HepG2 (cell line): Measurements from ENCODE around the gene CD274. TPM values are rescaled to one million over a fixed set of nuclear protein-coding genes. Genes with fewer than 3 reads are reported as not detected.

Experiments used
- BORCS8-MEF2B ChIP-seq: sonication (generic); formaldehyde crosslinking; IDR thresholded peaks from 2 replicates; pipeline ENCODE4 v1.8.0; 2022; ENCODE audit warnings: mild to moderate bottlenecking, missing genetic modification reagents
- ESRRA ChIP-seq: sonication (generic); formaldehyde crosslinking; IDR thresholded peaks from 2 replicates; pipeline ENCODE4 v1.5.1; 2020; ENCODE audit warnings: mild to moderate bottlenecking, low read depth, missing genetic modification reagents
- MAF1 ChIP-seq: sonication (generic); formaldehyde crosslinking; IDR thresholded peaks from 2 replicates; pipeline ENCODE4 v1.5.0; 2020; ENCODE audit warnings: missing genetic modification reagents, borderline replicate concordance
- MEIS1 ChIP-seq: sonication (generic); formaldehyde crosslinking; IDR thresholded peaks from 2 replicates; pipeline ENCODE4 v1.9.0; 2021; ENCODE audit warnings: mild to moderate bottlenecking, missing genetic modification reagents, moderate library complexity, borderline replicate concordance
- ZBTB1 ChIP-seq: sonication (generic); formaldehyde crosslinking; IDR thresholded peaks from 2 replicates; pipeline ENCODE4 v1.4.0; 2020; ENCODE audit warnings: missing genetic modification reagents, borderline replicate concordance
- ZNF160 ChIP-seq: sonication (generic); formaldehyde crosslinking; IDR thresholded peaks from 2 replicates; pipeline ENCODE4 v1.8.0; 2022; ENCODE audit warnings: mild to moderate bottlenecking, inconsistent platforms, missing genetic modification reagents
- ZNF253 ChIP-seq: sonication (generic); formaldehyde crosslinking; IDR thresholded peaks from 2 replicates; pipeline ENCODE4 v1.8.0; 2022; ENCODE audit warnings: mild to moderate bottlenecking, missing genetic modification reagents, borderline replicate concordance
- ZNF430 ChIP-seq: sonication (generic); formaldehyde crosslinking; IDR thresholded peaks from 2 replicates; pipeline ENCODE4 v1.9.0; 2021; ENCODE audit warnings: mild to moderate bottlenecking, missing genetic modification reagents
- ZNF598 ChIP-seq: sonication (generic); formaldehyde crosslinking; IDR thresholded peaks from 2 replicates; pipeline ENCODE4 v1.5.1; 2020; ENCODE audit warnings: mild to moderate bottlenecking, missing genetic modification reagents, borderline replicate concordance
- ZNF768 ChIP-seq: sonication (generic); formaldehyde crosslinking; IDR thresholded peaks from 2 replicates; pipeline ENCODE4 v1.4.0; 2020; ENCODE audit warnings: missing genetic modification reagents
- ZNF788 ChIP-seq: sonication (generic); formaldehyde crosslinking; IDR thresholded peaks from 2 replicates; pipeline ENCODE4 v1.5.0; 2020; ENCODE audit warnings: mild to moderate bottlenecking, missing genetic modification reagents, borderline replicate concordance
- polyA plus RNA-seq, 8 experiments: library from polyadenylated mRNA; depleted of rRNA in 3 of 8; stranded (reverse) in 7 of 8; unstranded in 1 of 8; fragments of >200 nt; fragmentation: Illumina TruSeq in 4 of 8; extraction: Trizol in 4 of 8; gene quantifications; 2 replicates each; pipeline versions ENCODE4 v1.2.1 to v1.2.3, GENCODE V29; 2011 to 2016; ENCODE audit warnings: low read depth in 4 of 8, missing spikeins in 1 of 8, mixed read lengths in 1 of 8; ENCODE audit not compliant: insufficient read depth in 1 of 8
- total RNA-seq, 5 experiments: library from RNA; depleted of rRNA; stranded (reverse); fragments of >200 nt; fragmentation: Illumina TruSeq; extraction: Trizol; gene quantifications; 2 replicates each; pipeline ENCODE4 v1.2.3, GENCODE V29; 2016; ENCODE audit warnings: low read depth in 1 of 5
- TF ChIP-seq, protein P1 (sequence below), 2 experiments: sonication (generic) in 1 of 2; formaldehyde crosslinking in 1 of 2; IDR thresholded peaks; 2 replicates each; pipeline versions ENCODE4 v1.5.1 to v1.6.1; 2011 to 2020; ENCODE audit warnings: borderline replicate concordance in 1 of 2, low read depth in 1 of 2, low read length in 1 of 2, mild to moderate bottlenecking in 1 of 2, missing genetic modification reagents in 1 of 2, moderate library complexity in 1 of 2
- TF ChIP-seq, protein P2 (sequence below): sonication (generic); formaldehyde crosslinking; conservative IDR thresholded peaks from 2 replicates; pipeline ENCODE4 v1.4.0; 2020; ENCODE audit warnings: missing genetic modification reagents
- TF ChIP-seq, protein P3 (sequence below): sonication (generic); formaldehyde crosslinking; IDR thresholded peaks from 2 replicates; pipeline ENCODE4 v1.8.0; 2022; ENCODE audit warnings: mild to moderate bottlenecking, missing genetic modification reagents, moderate library complexity
- TF ChIP-seq, protein P4 (sequence below): sonication (generic); formaldehyde crosslinking; IDR thresholded peaks from 2 replicates; pipeline ENCODE4 v1.5.0; 2020; ENCODE audit warnings: missing genetic modification reagents, mild to moderate bottlenecking, borderline replicate concordance
- TF ChIP-seq, protein P5 (sequence below): sonication (generic); formaldehyde crosslinking; IDR thresholded peaks from 2 replicates; pipeline ENCODE4 v1.8.1; 2022; ENCODE audit warnings: low read depth, mild to moderate bottlenecking, missing genetic modification reagents

Gene CD274
- total and polyA plus RNA-seq, 2 of the 13 experiments (the other 11 are each of a cell fraction or from before 2014, with no cell fraction given): 0.17 to 0.49 TPM

DNA sequence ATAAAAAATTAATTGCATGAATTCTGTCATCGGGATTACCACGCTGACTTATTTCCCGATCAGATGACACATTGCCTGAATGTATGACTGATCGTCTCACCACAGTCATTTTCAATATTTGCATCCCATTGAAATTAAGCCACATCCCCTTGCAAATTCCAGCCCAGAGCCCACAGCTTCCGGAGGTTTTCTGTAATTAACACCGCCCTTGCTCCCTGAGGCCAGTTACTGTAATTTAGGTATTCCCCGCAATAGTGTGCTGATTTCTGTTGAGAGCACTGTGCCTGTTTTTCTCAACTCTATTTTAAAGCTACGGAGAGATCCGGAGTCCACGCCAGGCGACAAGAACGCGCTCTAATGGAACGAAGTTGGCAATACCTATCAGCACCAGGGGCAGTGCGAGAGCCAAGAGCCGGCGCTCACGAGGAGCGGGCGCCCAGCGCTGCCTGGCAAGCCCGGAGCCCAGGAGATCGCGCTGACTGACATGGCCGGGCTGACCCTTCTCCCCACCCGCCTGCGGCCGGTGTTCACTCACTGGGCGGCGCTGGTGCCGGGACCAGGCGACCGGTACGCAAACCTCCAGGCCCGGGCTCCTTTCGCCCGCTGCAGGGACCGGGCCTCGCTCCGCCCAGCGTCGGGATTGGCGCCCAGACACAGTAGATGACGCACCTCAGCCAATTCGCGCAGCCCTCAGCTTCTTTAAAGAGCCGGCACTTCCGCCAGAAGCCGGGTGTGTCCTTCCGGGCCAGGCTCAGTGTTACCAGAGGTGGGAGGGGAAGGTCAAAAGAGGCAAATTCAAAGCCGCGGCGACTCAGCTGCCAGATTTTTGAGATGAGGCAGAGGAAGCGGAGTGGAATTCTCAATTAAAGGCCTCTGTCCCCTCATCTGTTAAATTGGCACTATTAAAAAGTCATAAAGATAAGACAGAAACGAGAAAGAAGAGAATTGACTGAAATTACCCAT, 12.8 kb upstream of the CD274 start, which contains the start of gene PLGRKT (continued):
- TF ChIP-seq, protein P1, sequence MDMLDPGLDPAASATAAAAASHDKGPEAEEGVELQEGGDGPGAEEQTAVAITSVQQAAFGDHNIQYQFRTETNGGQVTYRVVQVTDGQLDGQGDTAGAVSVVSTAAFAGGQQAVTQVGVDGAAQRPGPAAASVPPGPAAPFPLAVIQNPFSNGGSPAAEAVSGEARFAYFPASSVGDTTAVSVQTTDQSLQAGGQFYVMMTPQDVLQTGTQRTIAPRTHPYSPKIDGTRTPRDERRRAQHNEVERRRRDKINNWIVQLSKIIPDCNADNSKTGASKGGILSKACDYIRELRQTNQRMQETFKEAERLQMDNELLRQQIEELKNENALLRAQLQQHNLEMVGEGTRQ (IDR thresholded peaks at IDR 0.05; ENCODE audit: low read depth, low read length): no peak
- TF ChIP-seq, protein P1 (CRISPR knock-in tag; IDR thresholded peaks at IDR 0.05; ENCODE audit: borderline replicate concordance): no peak; the same call in 1 of the 2 replicates
- no peak for TF ChIP-seq ZBTB1 (CRISPR knock-in tag)
- TF ChIP-seq, protein P2, sequence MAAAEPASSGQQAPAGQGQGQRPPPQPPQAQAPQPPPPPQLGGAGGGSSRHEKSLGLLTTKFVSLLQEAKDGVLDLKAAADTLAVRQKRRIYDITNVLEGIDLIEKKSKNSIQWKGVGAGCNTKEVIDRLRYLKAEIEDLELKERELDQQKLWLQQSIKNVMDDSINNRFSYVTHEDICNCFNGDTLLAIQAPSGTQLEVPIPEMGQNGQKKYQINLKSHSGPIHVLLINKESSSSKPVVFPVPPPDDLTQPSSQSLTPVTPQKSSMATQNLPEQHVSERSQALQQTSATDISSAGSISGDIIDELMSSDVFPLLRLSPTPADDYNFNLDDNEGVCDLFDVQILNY (CRISPR knock-in tag): 0 out of 2 replicates have a peak, but pooled peaks have one; percentile 35
- TF ChIP-seq BORCS8-MEF2B (CRISPR knock-in tag): peak; percentile 84; the same call in 1 of the 2 replicates
- peak; percentile 86; the same call in 1 of the 2 replicates for TF ChIP-seq ZNF788 (CRISPR knock-in tag)
- peak; percentile 70 for TF ChIP-seq MEIS1 (CRISPR knock-in tag)
- TF ChIP-seq, protein P3, sequence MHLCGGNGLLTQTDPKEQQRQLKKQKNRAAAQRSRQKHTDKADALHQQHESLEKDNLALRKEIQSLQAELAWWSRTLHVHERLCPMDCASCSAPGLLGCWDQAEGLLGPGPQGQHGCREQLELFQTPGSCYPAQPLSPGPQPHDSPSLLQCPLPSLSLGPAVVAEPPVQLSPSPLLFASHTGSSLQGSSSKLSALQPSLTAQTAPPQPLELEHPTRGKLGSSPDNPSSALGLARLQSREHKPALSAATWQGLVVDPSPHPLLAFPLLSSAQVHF (CRISPR knock-in tag): no peak
- TF ChIP-seq ZNF253: peak; percentile 80; the same call in 1 of the 2 replicates
- TF ChIP-seq ESRRA (CRISPR knock-in tag): peak; percentile 95
- peak; percentile 58; the same call in 1 of the 2 replicates for TF ChIP-seq ZNF768
- TF ChIP-seq, protein P4, sequence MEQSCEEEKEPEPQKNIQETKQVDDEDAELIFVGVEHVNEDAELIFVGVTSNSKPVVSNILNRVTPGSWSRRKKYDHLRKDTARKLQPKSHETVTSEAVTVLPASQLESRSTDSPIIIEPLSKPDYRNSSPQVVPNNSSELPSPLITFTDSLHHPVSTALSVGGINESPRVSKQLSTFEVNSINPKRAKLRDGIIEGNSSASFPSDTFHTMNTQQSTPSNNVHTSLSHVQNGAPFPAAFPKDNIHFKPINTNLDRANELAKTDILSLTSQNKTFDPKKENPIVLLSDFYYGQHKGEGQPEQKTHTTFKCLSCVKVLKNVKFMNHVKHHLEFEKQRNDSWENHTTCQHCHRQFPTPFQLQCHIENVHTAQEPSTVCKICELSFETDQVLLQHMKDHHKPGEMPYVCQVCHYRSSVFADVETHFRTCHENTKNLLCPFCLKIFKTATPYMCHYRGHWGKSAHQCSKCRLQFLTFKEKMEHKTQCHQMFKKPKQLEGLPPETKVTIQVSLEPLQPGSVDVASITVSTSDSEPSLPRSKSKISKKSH (CRISPR knock-in tag): 0 out of 2 replicates have a peak, but pooled peaks have one; percentile 52
- TF ChIP-seq, protein P5, sequence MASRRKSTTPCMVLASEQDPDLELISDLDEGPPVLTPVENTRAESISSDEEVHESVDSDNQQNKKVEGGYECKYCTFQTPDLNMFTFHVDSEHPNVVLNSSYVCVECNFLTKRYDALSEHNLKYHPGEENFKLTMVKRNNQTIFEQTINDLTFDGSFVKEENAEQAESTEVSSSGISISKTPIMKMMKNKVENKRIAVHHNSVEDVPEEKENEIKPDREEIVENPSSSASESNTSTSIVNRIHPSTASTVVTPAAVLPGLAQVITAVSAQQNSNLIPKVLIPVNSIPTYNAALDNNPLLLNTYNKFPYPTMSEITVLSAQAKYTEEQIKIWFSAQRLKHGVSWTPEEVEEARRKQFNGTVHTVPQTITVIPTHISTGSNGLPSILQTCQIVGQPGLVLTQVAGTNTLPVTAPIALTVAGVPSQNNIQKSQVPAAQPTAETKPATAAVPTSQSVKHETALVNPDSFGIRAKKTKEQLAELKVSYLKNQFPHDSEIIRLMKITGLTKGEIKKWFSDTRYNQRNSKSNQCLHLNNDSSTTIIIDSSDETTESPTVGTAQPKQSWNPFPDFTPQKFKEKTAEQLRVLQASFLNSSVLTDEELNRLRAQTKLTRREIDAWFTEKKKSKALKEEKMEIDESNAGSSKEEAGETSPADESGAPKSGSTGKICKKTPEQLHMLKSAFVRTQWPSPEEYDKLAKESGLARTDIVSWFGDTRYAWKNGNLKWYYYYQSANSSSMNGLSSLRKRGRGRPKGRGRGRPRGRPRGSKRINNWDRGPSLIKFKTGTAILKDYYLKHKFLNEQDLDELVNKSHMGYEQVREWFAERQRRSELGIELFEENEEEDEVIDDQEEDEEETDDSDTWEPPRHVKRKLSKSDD: peak; percentile 71
- TF ChIP-seq ZNF598: peak; percentile 68; the same call in 1 of the 2 replicates
- 0 out of 2 replicates have a peak, but pooled peaks have one; percentile 73 for TF ChIP-seq MAF1 (CRISPR knock-in tag)
- TF ChIP-seq ZNF160 (CRISPR knock-in tag): peak; percentile 92
- TF ChIP-seq ZNF430 (CRISPR knock-in tag): peak; percentile 73; the same call in 1 of the 2 replicates
